GM04503 (cell line): ENCODE data around the gene RGSL1.

Experiments
- DNase-seq: peaks from one replicate; pipeline ENCODE4 v3.0.0-alpha.2; 2012; ENCODE audit warnings: low read depth

The RGSL1 gene

GRCh38 chr1:182588500-182589396 is 138.8 kb downstream of the RGSL1 start, which contains the start of gene RNASEL:
TSS of gene RNASEL (minus strand) at chr1:182589256. CDS start at chr1:182586806, 2,450 bp downstream.
- DNase-seq: no peak

GRCh38 chr1:182589520-182589919 is 139.6 kb downstream of the RGSL1 start:
- no peak for DNase-seq

- no peak for DNase-seq
Observed at GRCh38 chr1:182589931-182590330, 140.0 kb downstream of the RGSL1 start.

GRCh38 chr1:182595641-182596240 is 145.8 kb downstream of the RGSL1 start:
- no peak for DNase-seq

- DNase-seq: no peak
Observed at GRCh38 chr1:182596934-182597333, 147.0 kb downstream of the RGSL1 start.

- no peak for DNase-seq
Observed at GRCh38 chr1:182598296-182598695, 148.3 kb downstream of the RGSL1 start.

- no peak for DNase-seq
Observed at GRCh38 chr1:182599339-182599738, 149.4 kb downstream of the RGSL1 start.

GRCh38 chr1:182600036-182600713 is 150.2 kb downstream of the RGSL1 start:
- no peak for DNase-seq

- DNase-seq: no peak
Observed at GRCh38 chr1:182600745-182601415, 150.9 kb downstream of the RGSL1 start.

- no peak for DNase-seq
Observed at GRCh38 chr1:182601416-182601786, 151.5 kb downstream of the RGSL1 start.

GRCh38 chr1:182601913-182602312 is 152.0 kb downstream of the RGSL1 start:
- DNase-seq: no peak

- DNase-seq: no peak
Observed at GRCh38 chr1:182602935-182603645, 153.1 kb downstream of the RGSL1 start.

- DNase-seq: no peak
Observed at GRCh38 chr1:182603646-182604174, 153.8 kb downstream of the RGSL1 start.

GRCh38 chr1:182604175-182605164 is 154.5 kb downstream of the RGSL1 start, which contains the start of gene RGS16:
TSS of gene RGS16 (minus strand) at chr1:182604389. CDS start at chr1:182604259, 130 bp downstream.
- no peak for DNase-seq

- DNase-seq: no peak
Observed at GRCh38 chr1:182607566-182607965, 157.6 kb downstream of the RGSL1 start.

GRCh38 chr1:182608236-182608635 is 158.3 kb downstream of the RGSL1 start:
- DNase-seq: no peak

- DNase-seq: no peak
Observed at GRCh38 chr1:182608845-182609610, 159.1 kb downstream of the RGSL1 start.
